GM11168 (cell line): ENCODE data around the gene FHL3.

Experiments used
- in situ Hi-C: fragments of 300-500 bp; cut with MboI; formaldehyde crosslinking; loops from one replicate; pipeline ENCODE4 v1.12.0; 2022; ENCODE audit warnings: low sequenced_read_pairs; ENCODE audit not compliant: unreplicated experiment

Gene FHL3

DNA sequence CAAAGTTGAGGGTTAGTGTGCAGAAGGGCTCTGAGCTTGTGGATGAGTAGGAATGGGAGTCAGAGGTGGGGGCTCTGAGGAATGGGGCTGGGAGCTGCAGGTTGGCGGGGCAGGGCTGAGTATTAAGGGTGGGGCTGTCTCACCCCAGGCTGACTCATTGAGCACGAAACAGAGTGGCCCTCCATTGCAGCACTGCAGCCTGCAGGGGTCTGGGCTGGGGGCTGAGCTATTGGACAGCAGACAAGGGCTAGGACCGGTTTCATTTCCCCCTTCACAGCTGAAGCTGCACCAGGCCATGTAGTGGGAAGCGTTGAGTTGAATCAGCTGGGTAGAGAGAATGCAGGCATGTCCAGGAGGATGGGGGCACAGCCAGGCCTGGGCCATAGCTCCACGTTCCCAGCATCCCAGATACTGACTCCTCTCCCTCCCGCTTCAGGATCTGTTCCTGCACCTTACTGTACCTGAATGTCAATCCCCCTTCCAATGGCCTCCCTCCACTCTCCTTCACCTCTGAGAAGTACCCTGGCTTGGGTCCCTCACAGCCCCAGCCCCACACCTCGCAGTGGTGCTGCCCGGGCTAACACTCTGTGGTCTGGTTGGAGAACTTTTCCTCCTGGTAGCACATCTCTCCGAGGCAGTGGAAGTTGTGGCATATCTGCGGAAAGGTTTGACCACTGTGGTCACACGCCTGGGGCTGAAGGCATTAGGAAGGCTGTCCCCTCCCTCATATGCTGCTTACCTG lies 54.1 kb downstream of the FHL3 start:
- in situ Hi-C loops: no loop called here

DNA sequence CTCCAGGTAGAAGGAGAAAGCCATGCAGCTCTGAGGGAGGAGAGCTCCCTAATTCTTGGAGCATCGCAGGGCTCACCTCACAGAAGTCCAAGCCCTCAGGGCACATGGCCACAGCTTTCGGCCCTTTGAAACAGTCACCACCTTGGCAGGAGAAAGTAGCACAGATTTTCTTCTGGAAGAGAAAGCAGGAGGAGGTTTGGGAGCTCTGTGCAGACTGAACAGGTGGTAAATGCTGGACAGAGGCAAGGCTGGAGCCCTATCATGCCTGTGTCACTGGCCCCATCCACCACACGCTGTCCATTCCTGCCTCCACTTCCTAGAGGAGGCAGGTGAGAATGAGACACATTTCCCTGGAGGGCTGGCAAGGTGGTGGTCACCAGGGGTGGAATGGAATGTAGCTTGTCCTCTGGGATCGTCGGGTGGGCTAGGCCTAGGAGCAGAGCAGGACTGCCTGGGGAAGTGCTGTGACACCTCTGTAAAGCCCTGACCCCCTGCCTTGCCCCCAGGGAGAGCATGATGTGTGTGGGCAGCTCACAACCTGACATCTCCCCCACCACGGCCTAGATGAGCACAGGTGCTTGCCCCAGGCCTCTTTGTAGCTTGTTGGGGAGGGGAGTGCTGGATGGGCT lies 55.7 kb downstream of the FHL3 start:
- in situ Hi-C loops: no loop called here

- in situ Hi-C loops: no loop called here
Observed at GRCh38 chr1:37948841-37949240, 56.5 kb downstream of the FHL3 start.

DNA sequence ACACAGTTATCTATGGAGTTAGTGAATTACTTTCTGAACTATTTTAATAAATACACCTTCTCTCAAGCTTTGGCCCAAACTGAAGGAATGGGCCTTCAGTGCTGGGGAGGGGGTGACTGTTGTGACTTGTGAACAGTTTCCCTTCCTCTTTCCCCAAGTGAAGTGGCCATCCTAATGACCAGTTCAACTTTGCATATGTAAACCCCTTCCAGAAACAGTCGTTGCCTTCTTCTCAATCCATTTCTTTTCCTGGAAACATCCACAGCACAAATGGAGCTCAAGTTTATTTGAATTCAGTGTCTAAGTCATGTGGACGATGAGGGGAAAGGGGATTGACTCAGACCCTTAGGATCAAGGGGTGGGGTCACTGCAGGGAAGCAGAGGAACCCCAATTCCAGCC lies 57.1 kb downstream of the FHL3 start:
- in situ Hi-C loops: no loop called here

- in situ Hi-C loops: no loop called here
Observed at GRCh38 chr1:37947364-37947763, 58.0 kb downstream of the FHL3 start.
